Right ventricle myocardium superior (tissue), 1 donor: Measurements from ENCODE around the gene GABBR2. TPM values are rescaled to one million over a fixed set of nuclear protein-coding genes. Genes with fewer than 3 reads are reported as not detected.
A peak's percentile ranks its signal among the peaks of the same experiment; 100 is the strongest.
"Not testable (repeated sequence)": the region's sequence is repeated elsewhere in the genome, so short reads cannot be mapped to it uniquely, and the experiment has no call there.

Experiments
- ATAC-seq: fragments of 200-7000 bp; cut with Tn5 transposase; one replicate; pipeline ENCODE4 v1.9.1; 2020; ENCODE audit warnings: mild to moderate bottlenecking; ENCODE audit not compliant: poor library complexity
- DNase-seq: peaks from one replicate; pipeline ENCODE4 v3.0.0-alpha.2; 2020
- intact Hi-C: fragments of 100-400 bp; cut with DNase I; formaldehyde crosslinking; loops from one replicate; pipeline ENCODE4 v1.11.2; 2022
- total RNA-seq: library from RNA; stranded (reverse); fragmentation: NEBNext Ultra II Directional; extraction: Animal tissue kit (Norgen Biotek cat#: 25700); gene quantifications from one replicate; pipeline ENCODE4 v1.2.1, GENCODE V29; 2021
- donor health status: DM: no; HTN: yes; CAD: no; lungs with severe emphysema.

The GABBR2 gene
- total RNA-seq, 1 donor from 2014 or later, result 0.30 TPM

DNA sequence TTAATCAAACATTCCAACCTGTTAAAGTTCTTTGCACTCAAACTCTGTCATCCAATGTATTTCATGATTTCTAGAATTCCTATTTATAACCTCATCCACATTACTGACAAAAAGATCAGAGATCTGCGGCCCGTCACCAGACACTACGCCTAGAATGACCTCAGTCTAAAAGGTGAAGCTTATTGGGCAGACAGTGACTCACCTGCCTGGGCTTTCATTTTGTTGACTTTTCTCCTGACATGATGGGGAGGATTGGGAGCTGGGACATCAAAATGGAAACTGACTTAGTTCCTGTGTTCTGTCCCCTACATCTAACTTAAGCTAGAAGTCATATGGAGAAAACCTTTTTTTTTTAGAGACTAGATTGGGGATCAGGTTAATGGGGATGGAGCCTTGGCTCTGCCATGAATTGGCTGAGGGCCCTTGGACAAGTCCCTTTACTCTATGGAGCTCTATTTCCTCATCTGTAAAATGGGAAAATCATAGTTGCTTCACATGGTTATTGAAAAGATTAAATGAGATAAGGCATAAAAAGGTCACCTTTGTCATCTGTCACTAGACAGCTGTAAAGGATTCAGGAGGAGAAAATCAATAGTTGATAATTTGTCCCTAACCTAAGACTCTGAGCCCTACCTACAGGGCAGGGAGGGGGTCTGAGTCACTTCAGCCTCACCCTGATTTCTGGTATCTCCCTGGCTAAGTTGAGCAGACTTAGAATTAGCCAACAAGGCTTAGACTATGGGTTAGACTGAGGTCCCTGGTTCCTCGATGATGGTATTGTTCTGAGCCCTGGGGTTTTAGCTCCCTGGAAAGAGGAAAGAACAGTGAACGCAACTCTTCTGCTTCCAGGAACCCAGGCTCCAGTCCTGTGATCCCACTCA lies 228.5 kb downstream of the GABBR2 start:
- no peak for ATAC-seq
- intact Hi-C loops, result no loop called here
- DNase-seq, result no peak

GRCh38 chr9:98479449-98479848 lies 229.3 kb downstream of the GABBR2 start:
- intact Hi-C loops, result no loop called here
- ATAC-seq, result no peak
- DNase-seq, result no peak

GRCh38 chr9:98477884-98478283 lies 230.9 kb downstream of the GABBR2 start:
- ATAC-seq (peak; percentile 94), DNase-seq (no peak)
- intact Hi-C loops, result no loop called here

- ATAC-seq, result no peak
- intact Hi-C loops, result no loop called here
- DNase-seq, result no peak
Measured at GRCh38 chr9:98472216-98472615, 236.5 kb downstream of the GABBR2 start.

DNA sequence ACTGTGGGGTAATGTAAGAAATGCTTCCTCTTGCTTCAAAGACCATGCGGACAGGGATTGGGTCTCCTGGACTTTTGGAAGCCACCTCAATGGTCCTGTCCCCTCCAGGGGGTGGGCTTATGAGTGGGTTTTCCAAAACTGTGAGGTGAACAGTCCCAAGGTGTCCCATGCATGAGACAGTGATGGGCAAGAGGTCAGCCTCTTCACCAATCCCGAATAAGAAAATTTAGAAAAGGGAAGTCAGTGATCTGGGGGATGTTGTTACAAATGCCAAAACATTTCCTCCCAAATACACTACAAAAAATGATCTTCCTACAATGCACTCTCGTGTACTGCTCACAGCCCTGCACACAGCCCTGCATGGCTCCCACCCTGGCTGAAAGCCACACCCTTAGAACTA lies 237.6 kb downstream of the GABBR2 start:
- intact Hi-C loops, result no loop called here
- DNase-seq (no peak), ATAC-seq (no peak)

DNA sequence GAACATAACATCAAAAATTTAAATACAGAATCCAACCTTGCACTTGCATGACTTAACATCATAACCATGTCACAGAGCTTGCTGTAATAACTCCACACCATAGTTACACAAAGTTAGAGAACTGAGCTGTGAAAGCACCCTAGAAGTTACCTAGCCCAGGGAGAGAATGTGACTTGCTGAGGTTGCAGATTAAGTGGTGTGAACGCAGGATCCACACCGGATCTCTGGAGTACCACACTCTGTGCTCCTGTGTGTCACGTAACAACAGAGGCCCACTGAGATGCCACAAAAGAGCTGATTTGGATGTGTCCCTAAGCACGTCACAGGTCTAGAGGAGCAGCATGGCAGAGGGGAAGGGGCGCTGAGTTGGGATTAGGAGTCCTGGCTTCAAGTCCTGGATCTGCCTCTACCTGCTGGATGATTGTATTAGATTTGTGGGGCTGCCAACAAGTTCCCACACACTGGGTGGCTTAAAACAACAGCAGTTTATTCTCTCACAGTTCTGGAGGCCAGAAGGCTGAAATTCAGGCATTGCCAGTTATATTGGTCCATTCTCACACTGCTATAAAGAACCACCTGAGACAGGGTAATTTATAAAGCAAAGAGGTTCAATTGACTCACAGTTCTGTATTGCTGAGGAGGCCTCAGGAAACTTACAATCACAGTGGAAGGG lies 240.0 kb downstream of the GABBR2 start:
- ATAC-seq (no peak), DNase-seq (no peak)
- intact Hi-C loops, result no loop called here

DNA sequence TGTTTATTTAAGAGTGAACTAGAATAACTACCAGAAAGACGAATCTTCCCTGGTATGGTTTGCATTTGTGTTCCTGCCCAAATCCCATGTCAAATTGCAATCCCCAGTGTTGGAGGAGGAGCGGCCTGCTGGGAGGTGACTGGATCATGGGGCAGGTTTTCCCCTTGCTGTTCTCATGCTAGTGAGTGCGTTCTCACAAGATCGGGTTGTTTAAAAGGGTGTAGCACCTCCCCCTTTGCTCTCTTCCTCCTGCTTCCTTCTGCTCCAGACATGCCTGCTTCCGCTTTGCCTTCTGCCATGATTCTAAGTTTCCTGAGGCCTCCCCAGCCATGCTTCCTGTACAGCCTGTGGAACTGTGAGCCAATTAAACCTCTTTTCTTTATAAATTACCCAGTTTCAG lies 242.9 kb downstream of the GABBR2 start:
- no peak for ATAC-seq
- DNase-seq, result no peak
- intact Hi-C loops, result no loop called here

DNA sequence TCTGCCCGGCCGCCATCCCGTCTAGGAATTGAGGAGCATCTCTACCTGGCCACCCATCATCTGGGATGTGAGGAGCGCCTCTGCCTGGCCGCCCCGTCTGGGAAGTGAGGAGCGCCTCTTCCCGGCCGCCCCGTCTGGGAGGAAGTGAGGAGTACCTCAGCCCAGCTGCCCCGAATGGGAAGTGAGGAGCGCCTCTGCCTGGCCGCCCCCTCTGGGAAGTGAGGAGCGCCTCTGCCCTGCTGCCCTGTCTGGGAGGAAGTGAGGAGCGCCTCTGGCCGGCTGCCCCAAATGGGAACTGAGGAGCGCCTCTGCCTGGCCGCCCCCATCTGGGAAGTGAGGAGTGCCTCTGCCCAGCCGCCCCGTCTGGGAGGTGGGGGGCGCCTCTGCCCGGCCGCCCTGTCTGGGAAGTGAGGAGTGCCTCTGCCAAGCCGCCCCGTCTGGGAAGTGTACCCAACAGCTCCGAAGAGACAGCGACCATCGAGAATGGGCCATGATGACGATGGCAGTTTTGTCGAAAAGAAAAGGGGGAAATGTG lies 244.5 kb downstream of the GABBR2 start:
- DNase-seq, intact Hi-C loops, ATAC-seq: not testable (repeated sequence)

GRCh38 chr9:98462310-98462709 lies 246.4 kb downstream of the GABBR2 start:
- intact Hi-C loops, result no loop called here
- ATAC-seq (no peak), DNase-seq (no peak)

DNA sequence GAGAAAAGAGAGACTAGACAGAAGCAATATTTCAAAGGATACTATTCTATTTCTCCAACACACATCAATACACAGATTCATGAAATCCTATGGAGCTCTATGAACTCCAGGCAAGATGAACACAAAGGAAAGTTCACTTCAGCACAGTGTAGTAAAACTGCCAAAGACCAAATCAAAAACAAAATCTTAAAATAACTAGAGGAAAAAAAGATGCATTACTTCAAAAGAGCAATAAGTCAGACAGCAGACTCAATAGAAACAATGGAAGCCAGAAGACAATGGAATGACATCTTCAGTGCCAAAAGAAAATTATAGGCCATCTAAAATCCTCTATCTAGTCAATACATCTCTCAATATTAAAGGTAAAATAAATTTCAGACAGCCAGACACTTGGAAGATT lies 248.0 kb downstream of the GABBR2 start:
- DNase-seq (no peak), ATAC-seq (no peak)
- intact Hi-C loops, result no loop called here

- ATAC-seq (no peak), DNase-seq (no peak)
- intact Hi-C loops, result no loop called here
Measured at GRCh38 chr9:98457726-98458370, 250.9 kb downstream of the GABBR2 start.

DNA sequence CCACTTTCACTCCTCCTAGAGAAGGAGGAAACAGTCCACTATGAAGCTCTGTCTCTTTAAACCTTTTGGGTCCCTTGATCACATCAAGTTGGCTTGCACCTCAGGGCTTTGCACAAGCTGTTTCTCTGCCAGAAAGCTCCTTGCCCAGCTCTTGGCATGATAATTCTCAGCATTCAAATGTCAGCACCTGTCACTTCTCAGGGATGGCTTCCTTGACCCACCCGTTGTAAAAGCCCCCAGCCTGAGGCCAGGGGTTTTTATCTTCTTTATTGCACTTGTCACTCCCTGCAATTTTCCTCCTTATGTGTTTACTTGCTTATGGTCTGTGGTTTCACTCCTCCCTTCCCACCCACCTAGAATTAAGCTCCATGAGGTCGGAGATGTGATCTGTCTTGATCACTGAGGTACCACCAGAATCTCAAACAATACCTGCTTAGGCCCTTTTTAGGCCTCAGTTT lies 252.6 kb downstream of the GABBR2 start:
- ATAC-seq (no peak), DNase-seq (no peak)
- intact Hi-C loops, result no loop called here

DNA sequence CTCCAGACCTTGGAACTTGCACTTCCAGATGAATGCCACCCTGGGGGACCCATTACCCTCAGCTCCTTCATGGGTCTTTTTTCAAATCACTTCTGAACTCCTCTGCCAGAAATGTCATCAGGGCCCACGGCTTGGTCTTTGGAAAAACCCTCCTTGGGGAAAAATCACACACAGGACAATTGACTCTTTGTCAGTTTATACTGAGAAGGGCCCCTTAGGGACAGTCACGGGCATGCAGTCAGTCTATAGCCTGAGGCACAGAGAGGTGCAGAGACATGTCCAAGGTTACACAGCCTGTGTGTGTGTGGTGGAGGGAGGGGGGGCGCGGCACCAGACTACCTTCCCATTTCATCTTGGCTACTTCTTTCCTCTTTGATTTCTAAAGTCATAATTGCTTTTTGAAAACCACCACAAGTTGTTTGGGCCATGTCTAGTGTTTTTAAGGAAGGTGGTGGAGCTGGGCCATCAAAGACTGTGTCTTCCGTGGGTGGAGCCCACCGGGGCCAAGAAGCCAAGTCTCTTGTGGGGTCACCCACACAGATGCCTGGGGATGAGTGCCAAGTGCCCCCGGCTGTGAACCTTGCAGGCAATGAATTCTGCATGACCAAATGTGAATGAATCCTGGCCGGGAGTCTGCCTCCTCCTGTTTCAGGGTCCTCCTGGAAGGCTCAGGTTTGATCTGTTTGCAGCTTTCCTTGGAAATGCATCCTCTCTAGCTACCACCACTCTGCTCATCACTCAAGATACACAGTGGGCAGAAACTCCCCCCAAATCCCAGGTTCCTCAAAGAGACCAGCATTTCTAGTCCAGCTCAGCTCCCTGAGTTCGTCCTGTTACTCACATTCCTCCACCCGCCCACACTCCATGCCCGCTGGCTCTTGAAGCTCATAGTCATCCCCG lies 253.2 kb downstream of the GABBR2 start:
- no peak for ATAC-seq
- no peak for DNase-seq
- intact Hi-C loops, result no loop called here

DNA sequence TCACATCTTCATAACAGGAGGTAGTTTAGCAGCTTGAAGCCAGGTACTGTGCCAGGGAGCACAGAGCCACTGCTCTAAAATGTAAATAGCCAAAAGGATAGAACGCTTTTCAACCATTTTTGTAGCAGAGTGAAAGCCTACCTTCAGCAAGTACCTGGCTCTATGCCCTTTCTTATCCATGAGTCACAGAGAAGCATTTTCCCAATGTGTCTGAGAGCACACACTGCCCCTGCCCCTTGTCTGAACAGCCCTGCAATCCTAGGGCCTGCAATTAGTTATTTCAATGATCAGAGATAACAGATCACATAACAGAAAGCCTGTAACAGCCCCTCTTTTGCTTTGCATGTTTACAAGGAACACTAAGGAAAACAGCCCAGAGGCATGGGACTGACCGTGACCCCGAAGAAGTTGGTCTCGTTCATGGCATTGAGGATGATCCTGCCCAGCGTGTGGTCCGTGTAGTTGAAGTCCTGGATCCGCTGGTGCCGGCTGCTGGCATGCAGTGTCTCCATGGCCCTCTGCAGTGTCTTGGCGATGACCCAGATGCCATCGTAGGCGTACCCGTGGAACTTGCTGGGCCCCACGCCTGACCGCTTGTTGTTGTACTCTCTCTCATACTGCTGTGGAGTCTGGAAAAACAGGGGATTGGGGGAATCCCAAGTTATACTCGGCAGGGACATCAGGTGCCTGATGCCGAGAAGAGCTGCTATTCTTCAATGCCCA lies 255.0 kb downstream of the GABBR2 start:
- DNase-seq (no peak), ATAC-seq (no peak)
- intact Hi-C loops, result no loop called here

- DNase-seq (no peak), ATAC-seq (no peak)
- intact Hi-C loops, result no loop called here
Measured at GRCh38 chr9:98451576-98451975, 257.2 kb downstream of the GABBR2 start.

DNA sequence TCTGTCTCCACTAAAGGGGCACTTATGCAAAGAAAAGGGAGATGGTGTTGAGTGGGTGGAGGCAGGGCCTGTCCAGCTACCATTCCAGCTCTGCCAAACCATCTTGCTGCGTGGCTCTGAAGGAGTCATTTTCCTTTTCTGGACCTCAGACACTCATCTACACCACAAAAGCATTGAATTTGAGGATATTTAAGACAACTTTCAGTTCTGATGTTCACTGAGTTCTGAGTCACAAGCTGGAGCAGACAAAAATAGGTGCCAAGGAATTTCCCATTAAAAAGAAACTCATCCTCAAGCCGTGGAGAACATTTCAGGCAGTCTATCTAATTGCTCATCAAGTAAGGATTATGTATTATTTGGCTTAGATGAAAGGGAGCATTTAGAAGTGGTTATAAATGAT lies 258.2 kb downstream of the GABBR2 start:
- intact Hi-C loops, result no loop called here
- DNase-seq (no peak), ATAC-seq (no peak)

- no peak for ATAC-seq
- no peak for DNase-seq
- intact Hi-C loops, result no loop called here
Measured at GRCh38 chr9:98449871-98450270, 258.9 kb downstream of the GABBR2 start.

DNA sequence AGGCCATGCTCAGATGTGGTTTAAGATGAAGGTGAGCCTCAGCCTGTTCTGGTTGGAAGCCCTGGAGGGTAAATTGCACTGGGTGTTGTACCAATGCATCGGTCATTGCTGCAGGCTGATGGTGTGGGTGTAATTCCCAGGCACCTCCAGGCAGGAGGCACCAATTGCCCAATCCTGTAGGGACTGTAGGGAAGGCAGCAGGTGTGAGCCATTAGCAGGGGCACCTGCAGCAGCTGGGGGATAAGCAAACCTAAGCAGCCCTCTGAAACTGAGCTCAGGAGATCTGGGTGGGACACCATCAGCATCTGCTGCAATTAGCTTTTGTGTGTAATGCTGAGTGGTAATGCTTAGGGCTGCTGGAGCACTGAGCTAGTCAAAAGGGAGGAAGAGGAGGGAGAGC lies 263.2 kb downstream of the GABBR2 start:
- no peak for ATAC-seq
- intact Hi-C loops, result no loop called here

More for the DNA sequence above, 263.2 kb downstream of the GABBR2 start:
- DNase-seq, result no peak
